ENCODE measurements around the gene NEDD4L. TPM values are rescaled to one million over a fixed set of nuclear protein-coding genes. Genes with fewer than 3 reads are reported as not detected.

Gene NEDD4L
- total RNA-seq, 1 donor from 2014 or later: 99.5 TPM

GRCh38 chr18:58118536-58118935, 74.5 kb downstream of the NEDD4L start:
- no peak for DNase-seq (ENCODE audit: low spot score)

GRCh38 chr18:58119819-58120218, 75.8 kb downstream of the NEDD4L start:
- no peak for DNase-seq (ENCODE audit: low spot score)

DNA sequence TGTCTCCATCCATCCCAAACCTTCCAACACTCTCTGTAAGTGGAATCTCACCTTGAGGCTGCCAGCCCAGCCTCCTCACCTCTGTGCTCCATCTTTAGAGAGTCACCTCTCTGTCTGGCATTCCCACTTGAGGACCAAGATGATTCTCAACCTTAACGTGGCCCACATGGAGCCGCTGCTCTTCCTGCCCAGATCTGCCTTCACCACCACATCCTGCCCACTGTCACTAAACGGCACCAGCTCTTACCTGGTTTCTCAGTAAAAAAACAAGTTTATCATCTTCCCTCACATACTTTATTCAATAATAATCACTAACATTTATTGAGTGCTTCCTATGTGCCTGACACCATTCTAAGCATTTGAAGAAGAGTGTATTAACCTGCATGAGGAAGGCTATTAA, 80.4 kb downstream of the NEDD4L start:
- no peak for DNase-seq (ENCODE audit: low spot score)

DNA sequence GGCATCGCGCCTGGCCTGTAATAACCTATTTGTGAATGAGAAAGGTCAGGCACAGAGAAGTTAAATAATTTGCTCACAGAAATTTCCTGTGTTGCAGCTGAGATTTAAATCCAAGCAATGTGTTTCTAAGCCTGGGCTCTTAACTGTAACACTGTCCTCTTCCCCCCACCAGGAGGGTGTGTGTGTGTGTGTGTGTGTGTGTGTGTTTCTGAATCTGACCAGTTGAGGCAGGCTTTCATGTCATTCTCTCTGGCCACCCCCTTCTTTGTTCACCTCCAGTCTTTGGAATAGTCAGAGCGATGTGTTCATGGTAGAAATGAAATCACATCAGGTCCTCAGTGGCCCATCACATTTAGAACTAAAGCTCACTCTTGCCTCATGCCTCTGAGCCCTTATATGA, 81.2 kb downstream of the NEDD4L start:
- DNase-seq (ENCODE audit: low spot score): no peak

DNA sequence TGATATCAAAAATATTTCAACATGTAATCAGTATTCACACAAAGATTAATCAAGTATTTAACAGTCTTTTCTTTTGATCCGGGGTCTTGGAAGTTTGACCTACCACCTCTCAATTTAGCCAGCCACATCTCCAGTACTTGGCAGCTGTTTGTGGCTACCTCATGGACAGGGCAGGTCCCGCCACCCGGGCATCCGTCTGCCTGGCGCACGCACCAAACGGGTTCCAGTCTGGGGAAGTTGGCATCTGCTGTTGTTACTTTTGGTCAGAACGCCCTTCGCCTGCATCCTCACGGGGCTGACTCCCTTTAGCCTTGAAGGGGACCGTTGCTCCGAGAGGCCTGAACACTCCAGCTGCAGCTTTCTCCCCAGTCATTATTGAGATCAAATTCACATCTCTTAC, 81.7 kb downstream of the NEDD4L start:
- DNase-seq (ENCODE audit: low spot score): no peak

- peak; percentile 66 for DNase-seq (ENCODE audit: low spot score)
Observed at GRCh38 chr18:58128381-58129374, 84.7 kb downstream of the NEDD4L start.

GRCh38 chr18:58132595-58133261, 88.7 kb downstream of the NEDD4L start:
- no peak for DNase-seq (ENCODE audit: low spot score)

DNA sequence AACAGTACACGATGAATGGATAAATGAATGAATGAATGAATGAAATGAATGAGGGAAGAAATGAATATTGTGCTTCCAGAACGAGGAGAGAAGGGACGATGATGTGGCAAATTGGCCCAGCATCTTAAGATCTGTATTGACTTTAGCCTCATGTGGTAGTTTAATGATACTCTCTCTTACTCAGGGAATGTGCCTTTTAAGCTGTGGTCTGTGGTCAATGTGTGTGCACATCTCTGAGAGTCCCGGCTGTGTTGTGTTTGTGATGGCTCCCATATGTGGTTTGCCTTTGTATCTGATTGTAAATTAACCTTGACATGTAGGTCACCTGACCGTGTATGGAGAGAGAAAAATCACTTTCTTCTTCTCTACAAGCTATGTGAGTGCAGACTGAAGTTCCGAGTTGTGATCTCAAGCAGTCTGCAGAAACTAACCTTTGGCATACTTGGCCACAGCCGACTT, 91.2 kb downstream of the NEDD4L start:
- no peak for DNase-seq (ENCODE audit: low spot score)

- DNase-seq (ENCODE audit: low spot score): peak; percentile 63
Observed at GRCh38 chr18:58135701-58136331, 91.8 kb downstream of the NEDD4L start.

- no peak for DNase-seq (ENCODE audit: low spot score)
Observed at GRCh38 chr18:58136879-58137278, 92.9 kb downstream of the NEDD4L start.

GRCh38 chr18:58139459-58140386, 95.7 kb downstream of the NEDD4L start:
- DNase-seq (ENCODE audit: low spot score): no peak

DNA sequence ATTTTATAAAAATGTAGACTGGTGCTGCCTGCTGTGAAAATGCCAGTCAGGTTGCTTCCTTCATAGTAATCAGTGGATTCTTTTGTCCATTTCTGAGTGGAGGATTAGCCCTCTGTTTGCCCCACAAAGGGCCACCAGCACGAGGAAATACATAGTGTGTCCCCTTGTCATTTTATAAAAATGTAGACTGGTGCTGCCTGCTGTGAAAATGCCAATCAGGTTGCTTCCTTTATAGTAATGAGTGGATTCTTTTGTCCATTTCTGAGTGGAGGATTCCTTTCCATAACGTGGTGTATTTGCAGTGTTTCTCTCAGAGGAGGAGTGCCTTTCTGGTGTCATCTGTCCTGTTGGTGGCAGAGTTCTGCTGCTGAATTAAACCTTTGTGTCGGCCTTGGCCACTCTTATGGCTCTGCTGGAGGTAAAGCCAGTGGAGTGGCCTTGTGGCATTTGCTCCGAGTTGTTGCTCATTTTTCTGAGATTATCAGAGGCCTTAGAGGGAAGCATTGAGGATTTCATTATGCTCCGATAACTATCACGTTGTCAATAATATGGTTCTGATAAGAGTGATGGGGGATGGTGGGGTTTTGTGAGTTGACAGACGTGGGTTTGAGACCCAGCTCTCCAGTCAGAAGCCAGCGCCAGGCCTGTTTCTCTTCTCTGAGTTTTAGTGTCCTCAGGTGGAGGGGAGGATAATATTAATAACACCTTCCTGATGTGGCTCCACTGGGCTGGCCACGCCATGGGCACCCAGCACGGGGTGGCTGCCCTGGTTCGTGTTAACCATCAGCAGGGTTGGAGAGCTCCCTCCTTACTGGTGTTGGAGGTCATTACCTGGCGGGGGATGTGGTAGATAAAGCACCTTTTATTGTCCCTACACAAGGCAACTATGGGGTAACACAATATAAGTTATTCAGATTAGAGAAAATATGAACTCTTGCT, 96.6 kb downstream of the NEDD4L start:
- DNase-seq (ENCODE audit: low spot score): peak; percentile 23

GRCh38 chr18:58143386-58143785, 99.4 kb downstream of the NEDD4L start:
- peak; percentile 33 for DNase-seq (ENCODE audit: low spot score)

DNA sequence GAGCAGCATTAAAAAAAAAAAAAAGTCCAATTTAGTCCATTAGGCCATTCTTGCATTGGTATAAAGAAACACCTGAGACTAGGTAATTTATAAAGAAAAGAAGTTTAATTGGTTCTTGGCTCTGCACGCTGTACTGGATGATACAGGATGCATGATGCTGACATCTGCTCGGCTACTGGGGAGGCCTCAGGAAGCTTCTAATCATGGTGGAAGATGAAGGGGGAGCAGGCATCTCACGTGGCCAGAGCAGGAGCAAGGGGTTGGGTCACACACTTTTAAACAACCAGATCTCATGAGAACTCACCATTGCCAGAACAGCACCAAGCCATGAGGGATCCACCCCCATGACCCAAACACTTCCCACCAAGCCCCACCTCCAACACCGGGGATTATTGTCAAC, 100.1 kb downstream of the NEDD4L start:
- no peak for DNase-seq (ENCODE audit: low spot score)

- no peak for DNase-seq (ENCODE audit: low spot score)
Observed at GRCh38 chr18:58144671-58145285, 100.8 kb downstream of the NEDD4L start.

- DNase-seq (ENCODE audit: low spot score): no peak
Observed at GRCh38 chr18:58146099-58146498, 102.1 kb downstream of the NEDD4L start.

GRCh38 chr18:58148954-58149471, 105.0 kb downstream of the NEDD4L start:
- DNase-seq (ENCODE audit: low spot score): peak; percentile 26

- DNase-seq (ENCODE audit: low spot score): no peak
Observed at GRCh38 chr18:58150772-58151171, 106.7 kb downstream of the NEDD4L start.

GRCh38 chr18:58152216-58152615, 108.2 kb downstream of the NEDD4L start:
- DNase-seq (ENCODE audit: low spot score): no peak

Measured in mucosa of gallbladder (tissue), 1 donor.